A673 (cell line): Measurements from ENCODE around the gene PAK5. TPM values are rescaled to one million over a fixed set of nuclear protein-coding genes. Genes with fewer than 3 reads are reported as not detected.

Experiments used
- BruUV-seq: library from RNA; stranded (reverse); fragments of 400-500 nt; replicated peaks from 2 replicates; lab custom pipeline; 2021; lab: Mats Ljungman, UMichigan
- CTCF ChIA-PET: fragments of 300-600 bp; sonication (Branson Sonifier 250); formaldehyde crosslinking; loops from one replicate; lab custom pipeline; 2022; ENCODE audit warnings: antibody characterized with exemption; lab: Charles Lee
- POLR2A ChIA-PET: fragments of 300-600 bp; sonication (Branson Sonifier 250); formaldehyde crosslinking; loops from one replicate; lab custom pipeline; 2022; ENCODE audit warnings: antibody characterized with exemption; ENCODE audit not compliant: low non-redundant PET; lab: Charles Lee
- DNase-seq: peaks from one replicate; pipeline ENCODE4 v3.0.0-alpha.2; 2015; ENCODE audit warnings: low spot score
- H3K27ac ChIP-seq: fragments of 200-600 bp; sonication (generic); 2 replicates; pipeline ENCODE4 v1.5.1; 2016; ENCODE audit warnings: mixed run types, low read depth, mild to moderate bottlenecking, mixed read lengths, antibody characterized with exemption, low read length; ENCODE audit not compliant: poor library complexity, severe bottlenecking
- H3K27me3 ChIP-seq: fragments of 200-600 bp; sonication (generic); replicated peaks from 2 replicates; pipeline ENCODE4 v1.6.1; 2017; ENCODE audit warnings: mixed run types, low read depth, mild to moderate bottlenecking, mixed read lengths, antibody characterized with exemption, low read length; ENCODE audit not compliant: insufficient read depth, poor library complexity
- H3K36me3 ChIP-seq: fragments of 200-600 bp; sonication (generic); 2 replicates; pipeline ENCODE4 v1.6.1; 2016; ENCODE audit warnings: mixed run types, mild to moderate bottlenecking, mixed read lengths, antibody characterized with exemption, low read length; ENCODE audit not compliant: insufficient read depth, poor library complexity, severe bottlenecking
- H3K4me1 ChIP-seq: fragments of 200-600 bp; sonication (generic); 2 replicates; pipeline ENCODE4 v1.6.1; 2017; ENCODE audit warnings: mixed run types, mild to moderate bottlenecking, mixed read lengths, antibody characterized with exemption, low read length; ENCODE audit not compliant: insufficient read depth, poor library complexity, severe bottlenecking
- H3K4me3 ChIP-seq: fragments of 200-600 bp; sonication (generic); 2 replicates; pipeline ENCODE4 v1.5.1; 2016; ENCODE audit warnings: low read depth, mixed run types, mild to moderate bottlenecking, mixed read lengths, low read length; ENCODE audit not compliant: poor library complexity, severe bottlenecking
- H3K9me3 ChIP-seq: fragments of 200-600 bp; sonication (generic); 2 replicates; pipeline ENCODE4 v1.6.1; 2016; ENCODE audit warnings: mixed run types, low read depth, mild to moderate bottlenecking, mixed read lengths, antibody characterized with exemption, low read length; ENCODE audit not compliant: poor library complexity, severe bottlenecking
- EZH2 ChIP-seq: fragments of 200-600 bp; sonication (generic); IDR thresholded peaks from 2 replicates; pipeline ENCODE4 v1.6.1; 2017; ENCODE audit warnings: borderline replicate concordance, low read depth, mild to moderate bottlenecking, mixed read lengths, antibody characterized with exemption, low read length; ENCODE audit not compliant: poor library complexity, severe bottlenecking
- intact Hi-C: fragments of 100-400 bp; cut with micrococcal nuclease; formaldehyde crosslinking; loops from one replicate; pipeline ENCODE4 v1.10.0; 2022; ENCODE audit not compliant: unreplicated experiment
- total RNA-seq: library from RNA; stranded (reverse); gene quantifications from 2 replicates; pipeline ENCODE4 v1.2.3, GENCODE V29; 2021
- TF ChIP-seq, protein P1 (sequence below): fragments of 300-800, 200-600 bp; sonication (generic); conservative IDR thresholded peaks from 2 replicates; pipeline ENCODE4 v1.5.1; 2017; ENCODE audit warnings: low read depth, mild to moderate bottlenecking, antibody characterized with exemption, low read length, moderate library complexity, mixed read lengths

Gene PAK5
- total RNA-seq, 1 experiment from 2014 or later = not detected

DNA sequence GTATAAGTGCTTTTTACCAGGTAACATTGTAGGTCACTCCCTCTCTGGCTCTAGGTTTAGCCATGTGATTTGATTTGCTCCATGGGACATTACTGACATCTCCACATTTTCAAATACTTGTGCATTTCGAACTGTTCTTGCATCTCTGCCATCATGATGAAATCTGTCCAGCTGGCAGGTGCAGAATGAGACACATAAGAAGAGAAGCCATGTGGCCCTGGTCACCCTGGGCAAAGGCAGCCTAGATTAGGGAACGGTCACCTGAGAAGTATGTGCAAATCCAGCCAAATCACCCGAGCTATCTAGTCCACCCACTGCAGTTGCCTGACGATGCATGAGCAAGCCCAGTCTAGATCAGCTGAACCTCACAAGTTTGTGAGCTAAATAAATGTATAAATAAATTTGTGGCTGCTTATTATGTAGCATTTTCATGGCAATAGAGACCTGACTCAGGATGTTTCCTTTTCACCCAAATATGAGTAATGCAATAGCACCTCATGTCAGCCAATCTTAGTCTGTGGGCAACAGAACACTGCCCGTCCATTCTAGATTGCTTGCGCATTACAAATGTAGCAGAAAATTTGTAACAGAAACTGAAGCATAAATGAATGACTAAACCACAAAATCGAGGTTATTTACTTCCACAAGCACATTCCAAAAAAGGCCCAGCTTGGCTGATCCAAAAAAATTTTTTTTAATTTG, 115.2 kb downstream of the PAK5 start:
- TF ChIP-seq, protein P1, sequence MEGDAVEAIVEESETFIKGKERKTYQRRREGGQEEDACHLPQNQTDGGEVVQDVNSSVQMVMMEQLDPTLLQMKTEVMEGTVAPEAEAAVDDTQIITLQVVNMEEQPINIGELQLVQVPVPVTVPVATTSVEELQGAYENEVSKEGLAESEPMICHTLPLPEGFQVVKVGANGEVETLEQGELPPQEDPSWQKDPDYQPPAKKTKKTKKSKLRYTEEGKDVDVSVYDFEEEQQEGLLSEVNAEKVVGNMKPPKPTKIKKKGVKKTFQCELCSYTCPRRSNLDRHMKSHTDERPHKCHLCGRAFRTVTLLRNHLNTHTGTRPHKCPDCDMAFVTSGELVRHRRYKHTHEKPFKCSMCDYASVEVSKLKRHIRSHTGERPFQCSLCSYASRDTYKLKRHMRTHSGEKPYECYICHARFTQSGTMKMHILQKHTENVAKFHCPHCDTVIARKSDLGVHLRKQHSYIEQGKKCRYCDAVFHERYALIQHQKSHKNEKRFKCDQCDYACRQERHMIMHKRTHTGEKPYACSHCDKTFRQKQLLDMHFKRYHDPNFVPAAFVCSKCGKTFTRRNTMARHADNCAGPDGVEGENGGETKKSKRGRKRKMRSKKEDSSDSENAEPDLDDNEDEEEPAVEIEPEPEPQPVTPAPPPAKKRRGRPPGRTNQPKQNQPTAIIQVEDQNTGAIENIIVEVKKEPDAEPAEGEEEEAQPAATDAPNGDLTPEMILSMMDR = no peak
- TF ChIP-seq EZH2 = no peak
- no TSS peak for BruUV-seq
- Histone ChIP-seq H3K27ac (no peak overlapping the region), H3K4me3 (no peak overlapping the region), H3K9me3 (no peaks in the 10 kb centered on the region), H3K4me1 (no peaks in the 10 kb centered on the region), H3K27me3 (peaks cover 8% of the 10 kb centered on the region), H3K36me3 (no peaks in the 10 kb centered on the region)
- no peak for DNase-seq
- ChIA-PET CTCF (no interaction called here), POLR2A (interaction anchor here (0.6 kb wide), 1 partner anchor 28 kb away, joined by 3 read pairs; no protein-coding TSS in a partner anchor)
- intact Hi-C loops = no loop called here

DNA sequence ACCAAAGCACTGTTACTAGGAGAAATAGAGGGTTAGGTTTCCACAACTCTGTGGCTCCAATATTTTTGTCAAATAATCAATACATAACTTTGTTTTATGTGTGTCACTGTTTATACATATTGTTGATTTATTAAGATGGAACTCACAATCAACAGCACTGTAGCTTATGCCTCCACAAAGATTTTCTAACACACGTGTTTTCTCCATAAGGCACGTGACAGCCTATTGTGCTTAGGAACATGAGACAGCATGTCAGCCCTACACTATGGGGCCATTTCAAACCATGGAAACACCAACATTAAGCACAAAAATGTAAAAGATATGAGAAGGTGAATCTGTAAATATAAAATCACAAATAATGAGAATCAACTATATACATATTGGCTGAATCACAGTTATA, 127.0 kb downstream of the PAK5 start:
- TF ChIP-seq, protein P1 = no peak
- no peak for TF ChIP-seq EZH2
- Histone ChIP-seq H3K4me1 (no peaks in the 10 kb centered on the region), H3K27me3 (peaks cover 21% of the 10 kb centered on the region), H3K27ac (no peak overlapping the region), H3K4me3 (no peak overlapping the region), H3K36me3 (no peaks in the 10 kb centered on the region), H3K9me3 (no peaks in the 10 kb centered on the region)
- BruUV-seq = no TSS peak
- ChIA-PET POLR2A (no interaction called here), CTCF (no interaction called here)
- no peak for DNase-seq
- intact Hi-C loops = no loop called here

DNA sequence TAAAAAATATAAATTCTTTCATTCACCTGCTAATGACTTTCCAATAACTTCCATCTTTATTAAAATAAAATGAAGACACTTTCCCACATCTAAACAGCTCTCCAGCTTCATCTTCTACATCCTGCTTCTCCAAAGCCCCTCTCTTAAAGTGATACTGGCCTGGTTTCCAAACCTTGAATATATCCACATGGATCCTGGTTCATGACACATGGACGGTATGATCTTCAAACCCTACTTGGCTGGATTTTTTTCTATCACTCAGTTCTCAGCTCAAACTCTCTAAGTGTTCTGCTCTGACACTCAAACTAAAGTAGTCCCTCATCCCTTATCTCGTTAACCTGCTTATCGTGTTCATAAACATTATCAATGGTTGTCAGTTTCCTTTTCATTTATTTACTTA, 128.2 kb downstream of the PAK5 start:
- Histone ChIP-seq H3K4me1 (no peaks in the 10 kb centered on the region), H3K4me3 (no peak overlapping the region), H3K36me3 (no peaks in the 10 kb centered on the region), H3K27ac (no peak overlapping the region), H3K9me3 (no peaks in the 10 kb centered on the region), H3K27me3 (peaks cover 21% of the 10 kb centered on the region)
- no TSS peak for BruUV-seq
- DNase-seq = no peak
- TF ChIP-seq, protein P1 = no peak
- no peak for TF ChIP-seq EZH2
- POLR2A ChIA-PET = no interaction called here
- CTCF ChIA-PET = no interaction called here
- intact Hi-C loops = no loop called here
